DMS153 treated with DMSO at 0.1 percent for 48 hours (cell line): ENCODE data around the gene AOPEP.

Source experiments
- DNase-seq: peaks from one replicate; lab custom pipeline; 2025; ENCODE audit not compliant: unreplicated experiment; lab: John Stamatoyannopoulos, UW

Gene AOPEP

DNA sequence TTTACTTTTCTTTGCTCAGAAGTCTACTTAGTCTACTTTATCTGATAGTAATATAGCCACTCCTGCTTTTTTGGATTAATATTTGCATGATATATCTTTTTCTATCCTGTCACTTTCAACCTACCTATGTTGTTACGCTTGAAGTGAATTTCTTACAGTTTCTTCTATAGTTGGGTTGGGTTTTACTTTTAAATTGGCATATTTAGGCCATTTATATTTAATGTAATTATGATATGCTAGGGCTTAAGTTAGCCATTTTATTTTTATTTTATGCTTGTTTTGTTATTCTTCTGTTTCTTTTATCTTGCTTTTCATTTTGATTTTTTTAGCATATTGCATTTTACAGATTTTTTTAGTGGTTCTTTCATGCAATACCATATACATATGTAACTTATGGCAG is 164.7 kb downstream of the AOPEP start:
- no peak for DNase-seq

DNA sequence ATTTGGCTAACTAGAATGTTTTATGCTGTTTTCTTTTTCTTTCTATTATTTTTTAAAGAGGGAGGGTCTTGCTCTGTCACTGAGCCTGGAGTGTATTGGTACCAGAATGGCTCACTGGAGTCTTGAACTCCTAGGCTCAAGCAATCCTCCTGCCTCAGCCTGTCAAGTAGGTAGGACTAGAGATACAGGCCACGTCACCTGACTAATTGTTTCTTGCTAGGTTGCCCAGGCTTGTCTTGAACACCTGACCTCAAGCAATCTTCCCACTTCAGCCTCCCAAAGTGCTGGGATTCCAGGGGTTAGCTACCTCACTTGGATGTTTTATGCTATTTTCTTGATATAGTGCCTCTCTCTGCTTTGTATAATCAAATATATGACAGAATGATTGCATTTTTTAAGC is 166.2 kb downstream of the AOPEP start:
- no peak for DNase-seq

DNA sequence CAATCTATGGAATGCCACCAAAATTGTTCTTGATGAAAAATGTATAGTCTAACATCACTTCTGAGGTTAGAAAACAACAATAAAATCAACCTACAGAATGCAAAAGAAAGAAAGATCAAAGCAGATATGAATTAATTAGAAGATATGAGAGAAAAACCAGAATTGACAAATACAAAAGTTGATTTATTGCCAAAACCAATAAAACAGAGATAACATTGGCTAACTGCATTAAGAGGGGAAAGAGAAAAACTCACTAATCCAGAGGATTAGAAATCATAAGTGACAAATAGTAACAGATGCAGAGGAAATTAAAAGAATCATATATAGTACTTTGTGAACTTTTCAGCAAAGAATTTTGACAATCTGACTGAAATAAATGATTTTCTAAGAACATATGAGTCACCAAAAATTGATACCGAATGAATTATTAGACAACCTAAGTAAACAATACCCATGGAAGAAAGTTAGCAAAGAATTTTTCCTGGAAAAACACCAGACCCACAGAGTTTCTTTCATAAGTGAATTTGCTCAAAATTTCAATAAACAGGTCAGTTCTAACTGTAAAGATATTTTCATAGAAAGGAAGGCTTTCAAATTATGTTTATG is 167.7 kb downstream of the AOPEP start:
- no peak for DNase-seq

DNA sequence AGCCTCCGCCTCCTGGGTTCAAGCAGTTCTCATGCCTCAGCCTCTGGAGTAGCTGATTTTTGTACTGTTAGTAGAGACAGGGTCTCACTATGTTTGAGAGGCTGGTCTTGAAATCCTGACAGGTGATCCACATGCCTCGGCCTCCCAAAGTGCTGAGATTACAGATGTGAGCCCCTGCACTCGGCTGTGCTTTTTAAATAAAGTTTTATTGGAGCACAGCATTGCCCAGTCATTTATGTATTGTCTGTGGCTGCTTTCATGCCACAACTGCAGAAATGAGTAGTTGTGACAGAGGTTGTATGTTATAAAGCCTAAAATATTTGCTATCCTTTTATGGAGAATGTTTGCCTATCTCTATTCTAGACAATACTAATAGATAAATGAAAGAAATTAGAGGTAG is 169.2 kb downstream of the AOPEP start:
- DNase-seq = no peak

DNA sequence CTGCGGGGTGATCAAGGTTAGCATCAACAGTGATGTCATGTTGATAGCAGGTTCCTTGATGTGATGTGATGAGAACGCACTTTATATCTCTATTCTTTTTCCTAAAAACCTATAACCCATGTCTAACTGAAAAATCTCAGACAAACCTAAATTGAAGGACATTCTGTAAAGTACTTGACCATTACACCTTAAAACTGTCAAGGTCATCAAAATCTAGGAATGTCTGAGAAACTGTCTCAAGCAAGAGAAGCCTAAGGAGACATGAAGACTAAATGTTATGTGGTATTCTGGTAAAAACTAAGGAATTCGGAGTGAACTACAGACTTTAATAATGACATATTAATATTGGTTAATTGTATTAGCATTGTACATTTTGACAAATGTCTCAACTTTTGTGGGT is 170.0 kb downstream of the AOPEP start:
- DNase-seq = no peak

DNA sequence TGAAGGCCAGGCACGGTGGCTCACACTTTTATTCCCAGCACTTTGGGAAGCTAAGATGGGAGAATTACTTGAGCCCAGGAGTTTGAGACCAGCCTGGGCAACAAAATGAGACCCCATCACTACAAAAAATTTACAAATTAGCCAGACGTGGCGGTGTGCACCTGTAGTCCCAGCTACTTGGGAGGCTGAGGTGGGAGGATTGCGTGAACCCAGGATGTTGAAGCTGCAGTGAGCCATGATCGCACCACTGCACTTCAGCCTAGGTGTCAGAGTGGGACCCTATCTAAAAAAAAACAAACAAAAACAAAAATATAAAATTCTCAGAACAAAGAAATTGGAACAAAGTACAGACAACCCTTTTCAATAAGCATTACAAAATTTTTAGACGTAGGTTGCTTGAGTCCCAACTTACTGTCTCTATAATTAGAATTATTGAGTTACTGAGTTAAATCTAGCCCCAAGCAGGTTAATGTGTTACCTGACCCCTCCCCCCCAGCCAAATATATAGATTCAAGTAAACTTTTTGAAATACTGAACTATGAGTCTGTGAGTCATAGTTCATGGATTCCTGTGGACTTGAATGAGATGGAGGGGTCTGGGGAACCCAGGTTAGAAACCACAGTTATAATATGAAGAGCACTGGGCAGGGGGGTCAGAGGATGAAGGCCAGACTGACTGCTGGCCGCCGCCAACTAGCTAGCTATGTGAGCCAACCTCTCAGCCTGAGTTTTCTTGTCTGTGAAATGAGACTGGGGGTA is 173.1 kb downstream of the AOPEP start:
- no peak for DNase-seq

DNA sequence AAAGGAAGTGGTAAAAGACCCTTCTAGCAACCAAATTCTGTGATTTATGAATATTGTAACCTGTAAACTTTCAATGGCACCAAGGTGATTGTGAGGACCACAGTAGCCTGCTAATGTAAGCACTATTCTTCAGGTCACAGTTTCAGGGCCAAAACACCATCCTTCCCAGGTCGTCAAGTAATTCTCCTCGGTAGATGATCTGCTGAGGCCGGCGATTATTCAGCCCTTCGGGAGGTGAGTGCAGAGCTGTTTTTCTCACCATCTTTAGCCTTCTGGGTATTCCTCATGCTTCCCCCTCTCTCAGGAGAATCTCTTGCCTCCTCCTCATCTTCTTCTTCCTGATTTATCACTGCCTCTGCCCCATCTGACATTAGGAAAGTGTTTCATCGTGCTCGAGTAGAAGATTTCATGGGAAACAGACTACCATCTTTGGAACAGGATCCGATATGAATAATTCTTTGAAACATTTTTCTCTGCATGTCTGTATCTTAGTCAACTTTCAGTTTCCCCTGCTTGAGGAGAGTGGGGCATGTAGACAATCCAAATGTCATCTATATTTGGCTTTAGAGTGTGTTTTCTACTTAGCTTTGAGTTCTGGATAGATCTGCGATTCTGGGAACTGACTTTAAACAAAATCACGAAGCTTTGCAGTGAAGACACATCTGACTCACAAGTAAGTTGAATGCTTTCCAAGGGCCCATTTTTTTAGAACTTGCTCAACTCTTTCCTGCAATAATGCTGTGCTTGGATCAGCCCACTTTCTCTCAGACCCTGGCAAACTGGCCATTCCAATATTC is 173.9 kb downstream of the AOPEP start:
- DNase-seq = no peak

DNA sequence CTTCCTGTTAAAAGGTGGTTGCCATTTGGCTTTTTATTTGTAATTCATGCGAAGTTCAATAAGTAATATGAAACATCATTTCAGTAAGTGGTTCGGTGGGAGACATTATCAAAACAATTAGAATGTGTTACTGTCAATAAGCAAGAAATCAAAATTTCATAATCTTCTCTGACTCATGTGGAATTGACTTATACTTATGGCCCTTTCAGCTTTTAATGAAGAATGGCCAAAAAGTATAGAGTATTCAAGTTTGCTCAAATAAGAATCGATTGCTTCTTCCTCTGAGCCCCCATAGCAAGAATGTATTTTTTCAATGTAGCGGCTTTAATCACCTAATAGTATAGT is 174.5 kb downstream of the AOPEP start:
- no peak for DNase-seq

DNA sequence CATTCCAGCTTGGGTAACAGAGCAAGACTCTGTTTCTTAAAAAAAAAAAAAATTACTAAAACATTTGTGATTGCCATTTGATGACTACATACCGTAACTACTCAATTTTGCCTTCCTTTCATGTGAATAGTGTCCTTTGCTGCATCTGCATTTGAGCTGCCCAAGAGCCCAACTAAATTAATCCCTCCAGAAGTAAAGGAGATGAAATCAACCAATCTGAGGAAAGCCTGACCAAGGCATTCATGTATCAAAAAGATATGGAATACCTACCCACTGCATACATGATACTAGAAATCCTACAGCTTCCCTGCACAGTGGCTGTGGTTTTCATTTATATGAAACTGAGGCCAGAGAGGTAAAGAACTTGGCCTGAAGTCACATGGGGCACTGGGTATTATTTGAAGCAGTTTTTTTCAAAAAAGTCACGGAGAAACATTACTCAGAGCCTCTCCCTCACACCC is 177.5 kb downstream of the AOPEP start:
- no peak for DNase-seq

DNA sequence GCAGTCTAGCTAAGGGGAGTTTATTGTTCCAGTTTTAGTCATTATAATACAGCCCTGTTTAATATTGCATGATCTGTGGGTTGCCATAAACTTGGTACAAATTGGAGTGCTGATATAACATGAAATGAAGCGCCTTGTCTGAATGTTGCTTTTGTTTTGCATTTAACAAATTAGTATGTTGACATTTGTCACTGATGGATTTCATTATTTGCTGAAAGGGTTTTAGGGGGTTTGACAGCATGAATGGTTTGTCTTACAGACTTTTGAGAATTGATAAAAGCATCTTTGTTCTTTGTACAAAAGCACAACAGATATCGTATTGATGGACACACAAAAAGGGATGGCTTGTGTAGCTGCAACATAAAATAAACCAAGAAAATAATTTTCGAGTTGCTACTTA is 178.3 kb downstream of the AOPEP start:
- no peak for DNase-seq

DNA sequence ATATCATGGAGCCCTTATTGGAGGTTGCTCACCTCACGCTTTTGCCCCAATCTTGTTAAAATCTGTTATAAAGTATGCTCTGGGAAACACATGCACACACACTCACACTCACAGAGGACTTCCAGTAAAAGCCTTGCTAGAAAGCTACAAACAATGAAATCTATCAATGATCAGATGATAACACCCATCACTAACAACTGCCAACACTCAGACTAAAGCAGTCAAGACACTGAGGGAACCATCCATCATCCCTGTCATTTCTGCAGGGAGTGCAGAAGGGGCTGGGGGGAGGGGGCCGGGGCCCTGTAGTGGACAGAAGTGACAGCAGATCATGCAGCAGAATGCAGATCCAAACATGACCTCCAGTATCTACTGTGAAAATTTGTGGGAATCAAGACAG is 179.1 kb downstream of the AOPEP start:
- no peak for DNase-seq

DNA sequence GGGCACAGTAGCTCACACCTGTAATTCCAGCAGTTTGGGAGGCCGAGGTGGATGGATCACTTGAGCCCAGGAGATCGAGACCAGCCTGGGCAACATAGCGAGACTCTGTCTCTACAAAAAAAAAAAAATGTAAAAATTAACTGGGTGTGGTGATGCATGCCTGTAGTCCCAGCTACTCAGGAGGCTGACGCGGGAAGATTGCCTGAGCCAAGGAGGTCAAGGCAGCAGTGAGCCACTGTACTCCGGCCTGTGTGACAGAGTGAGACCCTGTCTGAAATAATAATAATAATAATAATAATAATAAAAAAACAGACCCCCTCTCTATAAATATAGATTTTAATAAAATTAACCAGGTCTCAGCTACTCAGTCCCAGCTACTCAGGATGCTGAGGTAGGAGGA is 179.7 kb downstream of the AOPEP start:
- no peak for DNase-seq

DNA sequence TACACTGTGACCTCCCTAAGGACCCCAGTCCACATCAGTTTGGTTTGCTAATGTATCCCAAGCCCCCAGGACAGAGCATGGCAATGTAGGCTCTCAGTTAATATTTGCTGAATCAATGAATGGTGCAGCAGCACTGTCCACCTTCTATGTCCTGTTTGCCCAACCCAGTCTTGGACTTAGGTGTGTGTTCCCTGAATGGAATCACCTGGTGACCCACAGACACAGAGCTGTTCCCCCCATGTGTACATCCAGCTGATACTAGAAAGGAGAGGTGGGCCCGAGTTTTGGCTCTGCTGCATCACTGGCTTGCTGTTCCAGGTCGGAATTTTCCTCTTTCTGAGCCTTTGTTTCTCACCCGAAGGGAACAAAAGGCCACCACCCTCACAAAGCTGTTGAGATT is 180.2 kb downstream of the AOPEP start:
- DNase-seq = no peak

DNA sequence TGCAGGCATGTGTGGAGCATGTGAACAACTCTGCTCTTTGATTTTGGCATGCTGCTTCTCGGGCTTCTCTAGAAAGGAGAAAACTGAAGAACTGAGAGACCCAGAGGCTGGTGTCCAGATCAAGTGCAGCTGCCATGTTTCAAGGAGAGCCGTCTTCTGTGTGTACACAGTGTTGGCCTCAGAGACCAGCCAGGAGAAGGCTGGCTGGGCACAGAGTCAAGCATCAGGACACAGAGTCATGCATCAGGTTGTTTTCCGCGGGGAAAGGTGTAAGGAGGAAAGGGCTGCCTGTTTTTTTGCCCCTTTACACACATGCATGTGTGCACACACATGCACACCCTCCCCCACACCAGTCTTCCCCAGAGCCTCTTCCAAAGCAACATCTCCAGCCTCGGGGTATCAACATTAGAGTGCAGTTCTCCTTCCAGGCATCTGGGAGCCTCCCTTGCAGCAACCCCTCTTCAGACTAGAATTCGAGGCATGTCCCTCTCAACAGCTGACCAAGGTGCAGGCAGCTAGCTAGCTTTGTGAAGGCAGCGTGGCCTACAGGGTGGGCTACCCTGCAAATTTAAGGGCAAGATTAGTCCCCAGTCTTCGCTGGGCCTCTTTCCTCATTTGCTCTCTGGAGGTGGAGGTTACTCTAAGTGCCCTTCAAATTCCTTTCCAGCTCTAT is 180.9 kb downstream of the AOPEP start:
- no peak for DNase-seq

DNA sequence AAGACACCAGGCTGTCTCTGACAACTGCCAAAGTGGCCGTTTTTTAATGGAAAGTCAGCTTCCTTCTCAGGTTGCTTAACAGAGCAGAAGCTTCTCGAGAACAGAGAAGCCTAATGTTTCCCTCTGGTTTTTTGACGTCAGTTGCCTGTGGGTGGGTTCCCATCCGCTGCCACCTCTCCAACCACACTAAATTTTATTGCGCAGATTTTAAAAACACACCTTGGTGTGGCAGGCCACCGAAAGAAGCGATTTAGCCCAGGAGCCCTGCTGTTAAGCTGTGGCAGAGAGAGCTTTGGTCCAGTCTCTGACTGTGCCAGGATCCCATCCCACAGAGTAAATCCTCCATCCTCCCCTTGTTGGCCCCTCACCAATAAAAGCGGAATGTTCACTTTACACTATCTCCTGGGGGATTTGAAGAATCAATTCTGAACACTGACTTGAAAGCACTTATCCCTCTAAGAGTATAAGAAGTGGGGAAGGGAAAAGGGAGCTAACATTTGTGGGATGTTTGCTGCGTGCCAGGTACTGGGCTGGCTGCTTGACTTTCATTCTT is 181.6 kb downstream of the AOPEP start:
- DNase-seq = no peak

DNA sequence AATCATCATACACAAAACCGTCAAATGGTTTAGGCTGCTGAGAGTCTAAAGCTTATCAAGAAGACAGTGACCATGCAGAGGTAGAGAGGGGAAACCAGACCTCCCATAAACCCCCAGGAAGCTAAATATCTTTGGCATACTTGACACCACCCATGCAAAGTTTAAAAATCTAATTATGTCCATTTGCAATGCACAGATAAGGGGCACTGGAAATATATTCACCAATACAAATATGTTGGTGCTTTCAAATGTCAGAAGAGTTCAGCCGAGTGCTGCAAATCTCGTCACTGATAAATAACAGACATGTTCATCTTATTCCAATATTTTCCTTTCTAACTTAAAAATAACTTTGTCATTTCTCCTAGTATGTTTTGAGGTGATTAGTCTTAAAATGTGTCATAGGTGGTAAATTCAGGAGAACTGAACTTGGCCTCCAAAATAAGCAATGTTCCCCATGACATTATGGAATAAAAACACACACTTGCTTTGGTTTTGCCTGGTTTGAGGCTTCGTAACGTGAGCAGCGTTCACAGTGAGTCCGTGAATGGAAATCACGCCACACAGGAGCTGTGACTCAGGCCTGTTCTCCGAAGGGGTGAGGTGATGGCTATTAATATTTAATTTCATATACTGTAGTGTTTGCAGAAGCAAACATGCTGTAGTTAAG is 182.2 kb downstream of the AOPEP start:
- no peak for DNase-seq

DNA sequence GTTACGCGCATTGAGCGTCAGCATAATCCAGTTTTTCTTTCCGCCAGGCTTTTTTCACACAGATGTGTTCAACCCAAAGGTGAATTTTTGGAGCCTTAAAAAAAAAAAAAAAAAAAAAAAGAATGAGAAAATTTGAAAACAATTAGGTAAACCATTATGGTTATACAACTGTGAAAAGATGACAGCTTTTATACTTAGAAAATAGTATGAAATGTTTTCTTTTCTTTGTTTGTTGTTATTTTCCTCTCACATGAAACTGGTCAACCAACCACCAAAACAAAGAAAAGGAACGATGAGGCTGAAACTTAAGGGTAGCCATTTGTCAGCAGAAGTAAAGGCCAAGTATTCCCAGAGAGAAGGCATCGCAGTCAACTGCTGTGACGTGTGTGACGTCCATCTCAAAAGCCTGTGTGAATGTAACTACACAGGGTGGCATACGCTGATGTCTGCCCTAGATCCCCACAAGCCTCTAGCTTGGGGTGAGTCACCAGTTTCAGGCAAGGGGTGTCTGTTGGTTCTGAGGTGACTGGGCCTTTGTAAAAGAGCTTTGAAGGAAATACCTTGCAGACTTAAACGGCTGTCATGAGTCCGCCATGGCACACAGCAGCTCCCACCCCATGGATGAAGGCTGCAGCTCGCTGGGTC is 182.9 kb downstream of the AOPEP start:
- no peak for DNase-seq

DNA sequence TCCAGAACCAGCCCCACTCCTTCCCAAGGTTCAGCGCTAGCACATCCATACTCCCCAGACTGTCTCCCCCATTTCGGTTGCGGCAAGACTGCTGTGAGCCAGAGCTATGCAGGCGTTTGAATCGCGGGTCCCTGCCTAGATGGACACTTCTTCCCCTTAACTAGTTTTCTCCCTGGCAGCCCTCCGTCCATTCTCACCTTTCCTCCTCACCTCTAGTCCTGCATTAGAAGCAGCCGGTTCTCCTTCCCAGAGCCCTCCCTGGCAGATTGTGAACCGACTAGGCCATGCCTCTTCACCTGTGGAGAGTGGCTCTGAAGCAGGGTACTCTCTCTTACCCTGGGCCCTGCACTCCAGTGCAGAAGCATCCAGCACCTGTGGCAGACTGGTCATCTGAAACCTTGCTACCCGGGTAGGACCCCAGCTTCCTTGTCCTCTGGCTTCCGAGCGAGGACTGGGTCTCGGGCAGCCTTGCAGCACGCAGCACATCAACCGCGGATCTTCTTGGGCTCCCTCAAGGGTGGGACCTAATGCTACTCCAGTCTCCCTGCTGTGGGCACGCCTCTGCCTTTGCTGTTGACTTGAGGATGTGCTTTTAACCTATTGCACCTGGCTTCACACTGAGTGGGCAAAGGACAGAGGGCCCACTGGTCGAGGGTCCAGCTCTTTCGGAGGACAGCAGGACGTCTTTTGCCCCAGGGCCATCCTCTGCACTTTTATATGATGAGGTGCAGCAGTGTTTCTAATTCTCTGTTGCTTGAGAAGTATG is 183.6 kb downstream of the AOPEP start:
- no peak for DNase-seq

DNA sequence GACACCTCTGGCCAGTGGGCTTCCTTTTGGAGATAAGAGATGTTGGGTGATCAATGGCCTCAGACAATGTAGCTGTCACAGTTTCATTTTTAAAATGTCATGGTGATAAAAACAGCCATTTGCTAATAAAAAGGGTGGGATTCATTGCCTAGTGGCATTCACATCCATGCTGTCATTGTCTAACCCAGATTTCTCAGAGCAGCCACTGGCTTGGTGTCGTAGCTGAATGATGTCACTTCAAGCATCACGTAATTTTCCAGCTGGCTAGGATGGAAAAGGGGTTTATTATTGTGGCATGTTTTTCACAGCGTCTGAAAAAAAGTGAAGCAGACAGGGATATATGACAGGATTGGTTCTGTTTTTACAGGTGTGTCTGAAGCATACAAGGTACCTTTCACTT is 184.7 kb downstream of the AOPEP start:
- DNase-seq = no peak
